ENCODE results near the gene ACSS1. TPM values are rescaled to one million over a fixed set of nuclear protein-coding genes. Genes with fewer than 3 reads are reported as not detected.
A peak's percentile ranks its signal among the peaks of the same experiment; 100 is the strongest.

The ACSS1 gene
- total RNA-seq, 4 donors from 2014 or later, result 5.8 to 23.5 (median 11.1) TPM

- H3K36me3 ChIP-seq, result no peaks in the 10 kb centered on the region
- DNase-seq, result no peak
- no peaks in the 10 kb centered on the region for H3K9me3 ChIP-seq
- no peak overlapping the region for H3K27ac ChIP-seq
- no peak overlapping the region for H3K4me3 ChIP-seq
- H3K4me1 ChIP-seq, result peaks cover 2 to 31% (median 4%) of the 10 kb centered on the region in 3 donors
- 82 to 87% methylated on average over 3 to 8 of the region's 11 CpGs for WGBS, 2 donors
- TF ChIP-seq CTCF (IDR thresholded peaks at IDR 0.05) (no peak), POLR2A (IDR thresholded peaks at IDR 0.05) (no peak)
- intact Hi-C loops (cut with DNase I), result no loop called here
- peaks cover 0 to 18% (median 0%) of the 10 kb centered on the region in 4 donors for H3K27me3 ChIP-seq
Observed at GRCh38 chr20:25063546-25063945, 5.6 kb upstream of the ACSS1 start.

- H3K9me3 ChIP-seq, result no peaks in the 10 kb centered on the region
- TF ChIP-seq CTCF (IDR thresholded peaks at IDR 0.05), result no peak
- TF ChIP-seq POLR2A (IDR thresholded peaks at IDR 0.05), result no peak
- peaks cover 4 to 36% (median 6%) of the 10 kb centered on the region in 3 donors for H3K4me1 ChIP-seq
- peaks cover 0 to 16% (median 0%) of the 10 kb centered on the region in 4 donors for H3K27me3 ChIP-seq
- no peak overlapping the region for H3K4me3 ChIP-seq
- intact Hi-C loops (cut with DNase I), result no loop called here
- WGBS, 2 donors, result 74 to 77% methylated on average over 7 of the region's 7 CpGs
- H3K27ac ChIP-seq, result no peak overlapping the region
- H3K36me3 ChIP-seq, result no peaks in the 10 kb centered on the region
- no peak for DNase-seq
Observed at GRCh38 chr20:25062841-25063240, 4.9 kb upstream of the ACSS1 start.

GRCh38 chr20:25061821-25062530, 4.0 kb upstream of the ACSS1 start:
- Histone ChIP-seq H3K36me3 (no peaks in the 10 kb centered on the region), H3K27me3 (peaks cover 0 to 10% (median 0%) of the 10 kb centered on the region in 4 donors), H3K4me1 (peaks cover 4 to 43% (median 7%) of the 10 kb centered on the region in 3 donors), H3K4me3 (no peak overlapping the region), H3K27ac (no peak overlapping the region), H3K9me3 (no peaks in the 10 kb centered on the region)
- TF ChIP-seq POLR2A (IDR thresholded peaks at IDR 0.05) (no peak), CTCF (IDR thresholded peaks at IDR 0.05) (no peak)
- intact Hi-C loops (cut with DNase I), result no loop called here
- WGBS, 2 donors, result 87 to 93% methylated on average over 10 to 11 of the region's 15 CpGs
- DNase-seq, result no peak

- Histone ChIP-seq H3K4me1 (peaks cover 11 to 48% (median 13%) of the 10 kb centered on the region in 3 donors), H3K27me3 (peaks cover 0 to 7% (median 0%) of the 10 kb centered on the region in 4 donors), H3K27ac (no peak overlapping the region), H3K36me3 (no peaks in the 10 kb centered on the region), H3K9me3 (no peaks in the 10 kb centered on the region), H3K4me3 (no peak overlapping the region)
- no peak for TF ChIP-seq POLR2A (IDR thresholded peaks at IDR 0.05)
- TF ChIP-seq CTCF (IDR thresholded peaks at IDR 0.05), result no peak
- 81 to 84% methylated on average over 7 of the region's 7 CpGs for WGBS, 2 donors
- intact Hi-C loops (cut with DNase I), result no loop called here
- no peak for DNase-seq
Observed at GRCh38 chr20:25061103-25061799, 3.3 kb upstream of the ACSS1 start.

GRCh38 chr20:25059866-25060465, 2.0 kb upstream of the ACSS1 start:
- Histone ChIP-seq H3K4me1 (peaks cover 13 to 48% (median 22%) of the 10 kb centered on the region in 3 donors), H3K36me3 (no peaks in the 10 kb centered on the region), H3K27me3 (no peaks in the 10 kb centered on the region), H3K27ac (peak overlapping the region in 1 of 4 donors; percentile 96), H3K9me3 (no peaks in the 10 kb centered on the region), H3K4me3 (no peak overlapping the region)
- 91% methylated on average over 8 of the region's 8 CpGs; no CpG with 5 or more reads in 1 of the 2 donors for WGBS, 2 donors
- no peak for TF ChIP-seq CTCF (IDR thresholded peaks at IDR 0.05)
- DNase-seq, result no peak
- intact Hi-C loops (cut with DNase I), result no loop called here
